Hepatocyte (in vitro differentiated cells): Measurements from ENCODE around the gene ANGPT4. TPM values are rescaled to one million over a fixed set of nuclear protein-coding genes. Genes with fewer than 3 reads are reported as not detected.

Source experiments
- DNase-seq: peaks from one replicate; pipeline ENCODE4 v3.0.0-alpha.2; 2016; ENCODE audit warnings: low spot score
- H2AFZ ChIP-seq: fragments of 200-600 bp; sonication (generic); 2 replicates; pipeline ENCODE4 v1.6.0; 2016; ENCODE audit warnings: antibody characterized with exemption, mild to moderate bottlenecking
- H3K27ac ChIP-seq: fragments of 200-600 bp; sonication (generic); 2 replicates; pipeline ENCODE4 v1.5.1; 2016; ENCODE audit warnings: mild to moderate bottlenecking
- H3K27me3 ChIP-seq: fragments of 200-600 bp; sonication (generic); 2 replicates; pipeline ENCODE4 v1.6.1; 2016
- H3K36me3 ChIP-seq: fragments of 200-600 bp; sonication (generic); replicated peaks from 2 replicates; pipeline ENCODE4 v1.5.1; 2016; ENCODE audit warnings: low read depth; ENCODE audit not compliant: insufficient read depth
- H3K4me1 ChIP-seq: fragments of 200-600 bp; sonication (generic); 2 replicates; pipeline ENCODE4 v1.5.1; 2016; ENCODE audit warnings: mild to moderate bottlenecking, moderate library complexity; ENCODE audit not compliant: insufficient read depth
- H3K4me2 ChIP-seq: fragments of 200-600 bp; sonication (generic); 2 replicates; pipeline ENCODE4 v1.6.0; 2016
- H3K4me3 ChIP-seq: fragments of 200-600 bp; sonication (generic); 2 replicates; pipeline ENCODE4 v1.5.1; 2016; ENCODE audit warnings: mild to moderate bottlenecking
- H3K79me2 ChIP-seq: fragments of 200-600 bp; sonication (generic); 2 replicates; pipeline ENCODE4 v1.6.0; 2017; ENCODE audit warnings: mild to moderate bottlenecking
- H3K9me2 ChIP-seq: fragments of 200-600 bp; sonication (generic); replicated peaks from 2 replicates; pipeline ENCODE4 v1.6.0; 2017; ENCODE audit warnings: mild to moderate bottlenecking; ENCODE audit not compliant: insufficient read depth
- H3K9me3 ChIP-seq: fragments of 200-600 bp; sonication (generic); 2 replicates; pipeline ENCODE4 v1.5.1; 2016; ENCODE audit warnings: low read depth, mild to moderate bottlenecking
- H4K20me1 ChIP-seq: fragments of 200-600 bp; sonication (generic); 2 replicates; pipeline ENCODE4 v1.6.0; 2016; ENCODE audit warnings: mild to moderate bottlenecking; ENCODE audit not compliant: insufficient read depth, poor library complexity, severe bottlenecking
- EZH2 ChIP-seq: fragments of 200-600 bp; sonication (generic); IDR thresholded peaks from 2 replicates; pipeline ENCODE4 v1.6.1; 2016; ENCODE audit warnings: antibody characterized with exemption, mild to moderate bottlenecking, borderline replicate concordance
- EZH2phosphoT487 ChIP-seq: fragments of 200-600 bp; sonication (generic); IDR thresholded peaks from one replicate; pipeline ENCODE4 v1.6.1; 2018; ENCODE audit warnings: antibody characterized with exemption, mild to moderate bottlenecking, low read depth, moderate library complexity; ENCODE audit not compliant: unreplicated experiment, severe bottlenecking
- WGBS: methylation state at CpG from one replicate; pipeline ENCODE4 v1.1.6; 2016; ENCODE audit warnings: low lambda C conversion rate; ENCODE audit errors: missing lambda C conversion rate; 5-methylcytosine and 5-hydroxymethylcytosine counted together
- polyA plus RNA-seq: library from polyadenylated mRNA; unstranded; fragments of >200 nt; fragmentation: Nextera tagmentation; extraction: Ambion mirVana; gene quantifications from 2 replicates; pipeline ENCODE4 v1.2.1, GENCODE V29; 2016
- total RNA-seq: library from RNA; depleted of rRNA; stranded (reverse); fragments of >200 nt; gene quantifications from 2 replicates; pipeline ENCODE4 v1.2.3, GENCODE V29; 2014
- TF ChIP-seq, protein P1 (sequence below): fragments of 200-600 bp; sonication (generic); IDR thresholded peaks from 2 replicates; pipeline ENCODE4 v1.5.1; 2016; ENCODE audit warnings: antibody characterized with exemption, mild to moderate bottlenecking; ENCODE audit not compliant: poor library complexity

ANGPT4 gene
- total and polyA plus RNA-seq, 2 experiments from 2014 or later: not detected

DNA sequence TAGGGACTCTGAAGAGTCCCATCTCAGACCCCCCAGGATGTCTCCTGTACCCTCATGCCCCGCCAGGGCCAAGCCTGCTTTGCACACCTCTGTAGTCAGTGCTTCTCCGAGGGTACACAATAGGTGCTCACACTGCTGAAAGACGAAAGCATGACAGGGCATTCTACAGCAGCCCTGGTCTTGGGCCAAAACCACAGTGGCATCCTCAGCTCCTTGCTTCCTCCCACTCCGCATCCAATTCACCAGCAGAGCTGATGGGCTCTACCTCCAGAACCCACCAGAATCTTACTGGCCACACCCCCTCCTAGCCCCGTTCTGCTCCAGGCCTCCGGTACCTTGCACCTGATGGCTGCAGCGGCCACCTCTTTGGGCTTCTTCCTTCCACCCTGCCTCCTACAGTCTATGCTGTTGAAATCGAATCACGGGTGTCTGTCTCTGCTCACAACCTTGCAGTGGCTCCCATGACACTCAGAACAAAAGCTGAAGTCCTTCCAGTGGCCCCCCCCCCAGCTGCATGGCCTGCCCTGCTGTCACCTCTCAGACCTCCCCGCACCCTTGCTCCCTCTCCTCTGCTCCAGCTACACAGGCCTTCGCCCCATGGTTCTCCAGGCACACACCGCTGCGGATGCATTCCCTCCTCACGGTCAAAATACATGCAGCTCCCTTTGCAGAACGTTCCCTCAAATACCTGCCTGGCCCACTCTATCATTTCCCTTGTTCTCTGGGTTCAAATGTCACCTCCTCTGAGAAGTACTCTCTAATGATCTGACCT, 1.2 kb downstream of the ANGPT4 start:
- Histone ChIP-seq H3K4me3 (no peak overlapping the region), H3K9me2 (no peaks in the 10 kb centered on the region), H3K27ac (no peak overlapping the region), H4K20me1 (no peaks in the 10 kb centered on the region), H3K4me2 (no peak overlapping the region), H3K36me3 (no peaks in the 10 kb centered on the region), H3K27me3 (no peaks in the 10 kb centered on the region), H2AFZ (no peak overlapping the region), H3K79me2 (no peaks in the 10 kb centered on the region), H3K9me3 (no peaks in the 10 kb centered on the region), H3K4me1 (peaks cover 12% of the 10 kb centered on the region)
- DNase-seq: no peak
- no peak for TF ChIP-seq EZH2
- TF ChIP-seq, protein P1, sequence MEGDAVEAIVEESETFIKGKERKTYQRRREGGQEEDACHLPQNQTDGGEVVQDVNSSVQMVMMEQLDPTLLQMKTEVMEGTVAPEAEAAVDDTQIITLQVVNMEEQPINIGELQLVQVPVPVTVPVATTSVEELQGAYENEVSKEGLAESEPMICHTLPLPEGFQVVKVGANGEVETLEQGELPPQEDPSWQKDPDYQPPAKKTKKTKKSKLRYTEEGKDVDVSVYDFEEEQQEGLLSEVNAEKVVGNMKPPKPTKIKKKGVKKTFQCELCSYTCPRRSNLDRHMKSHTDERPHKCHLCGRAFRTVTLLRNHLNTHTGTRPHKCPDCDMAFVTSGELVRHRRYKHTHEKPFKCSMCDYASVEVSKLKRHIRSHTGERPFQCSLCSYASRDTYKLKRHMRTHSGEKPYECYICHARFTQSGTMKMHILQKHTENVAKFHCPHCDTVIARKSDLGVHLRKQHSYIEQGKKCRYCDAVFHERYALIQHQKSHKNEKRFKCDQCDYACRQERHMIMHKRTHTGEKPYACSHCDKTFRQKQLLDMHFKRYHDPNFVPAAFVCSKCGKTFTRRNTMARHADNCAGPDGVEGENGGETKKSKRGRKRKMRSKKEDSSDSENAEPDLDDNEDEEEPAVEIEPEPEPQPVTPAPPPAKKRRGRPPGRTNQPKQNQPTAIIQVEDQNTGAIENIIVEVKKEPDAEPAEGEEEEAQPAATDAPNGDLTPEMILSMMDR: no peak
- no peak for TF ChIP-seq EZH2phosphoT487
- WGBS: 85% methylated on average over 15 of the region's 15 CpGs

DNA sequence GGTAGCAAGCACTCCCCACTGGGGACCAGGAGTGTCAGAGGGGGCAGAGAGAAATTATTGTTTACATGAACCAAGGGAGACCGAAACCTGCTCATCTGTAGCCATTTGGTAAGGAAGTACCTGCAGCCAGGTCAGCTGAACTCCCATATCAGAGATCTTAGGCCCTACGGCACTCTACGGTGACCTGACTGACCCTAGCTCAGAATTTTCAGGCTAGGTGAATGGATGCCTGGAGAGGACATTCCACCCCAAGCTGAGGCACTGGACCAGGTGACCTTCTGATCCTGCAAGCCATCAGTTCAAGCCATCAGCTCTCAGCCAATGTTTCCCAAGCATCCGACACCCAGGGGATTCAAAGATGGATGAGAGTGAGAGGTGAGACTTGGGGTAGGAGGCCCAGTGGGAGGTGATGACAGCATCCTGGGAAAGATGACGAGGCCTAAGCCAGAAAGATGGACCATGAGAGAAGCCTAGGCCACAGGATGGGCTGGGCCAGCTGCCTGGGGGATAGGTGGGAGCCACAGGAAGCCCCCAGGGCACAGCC, 2.8 kb downstream of the ANGPT4 start:
- no peak overlapping the region for H3K27ac ChIP-seq
- no peaks in the 10 kb centered on the region for H3K36me3 ChIP-seq
- no peaks in the 10 kb centered on the region for H3K9me2 ChIP-seq
- H3K4me3 ChIP-seq: no peak overlapping the region
- no peak for DNase-seq
- WGBS: 87% methylated on average over 5 of the region's 5 CpGs
- H3K79me2 ChIP-seq: no peaks in the 10 kb centered on the region
- peaks cover 12% of the 10 kb centered on the region for H3K4me1 ChIP-seq
- TF ChIP-seq EZH2: no peak
- TF ChIP-seq EZH2phosphoT487: no peak
- TF ChIP-seq, protein P1: no peak
- no peaks in the 10 kb centered on the region for H3K9me3 ChIP-seq
- no peak overlapping the region for H3K4me2 ChIP-seq
- no peaks in the 10 kb centered on the region for H3K27me3 ChIP-seq
- no peaks in the 10 kb centered on the region for H4K20me1 ChIP-seq
- H2AFZ ChIP-seq: no peak overlapping the region

DNA sequence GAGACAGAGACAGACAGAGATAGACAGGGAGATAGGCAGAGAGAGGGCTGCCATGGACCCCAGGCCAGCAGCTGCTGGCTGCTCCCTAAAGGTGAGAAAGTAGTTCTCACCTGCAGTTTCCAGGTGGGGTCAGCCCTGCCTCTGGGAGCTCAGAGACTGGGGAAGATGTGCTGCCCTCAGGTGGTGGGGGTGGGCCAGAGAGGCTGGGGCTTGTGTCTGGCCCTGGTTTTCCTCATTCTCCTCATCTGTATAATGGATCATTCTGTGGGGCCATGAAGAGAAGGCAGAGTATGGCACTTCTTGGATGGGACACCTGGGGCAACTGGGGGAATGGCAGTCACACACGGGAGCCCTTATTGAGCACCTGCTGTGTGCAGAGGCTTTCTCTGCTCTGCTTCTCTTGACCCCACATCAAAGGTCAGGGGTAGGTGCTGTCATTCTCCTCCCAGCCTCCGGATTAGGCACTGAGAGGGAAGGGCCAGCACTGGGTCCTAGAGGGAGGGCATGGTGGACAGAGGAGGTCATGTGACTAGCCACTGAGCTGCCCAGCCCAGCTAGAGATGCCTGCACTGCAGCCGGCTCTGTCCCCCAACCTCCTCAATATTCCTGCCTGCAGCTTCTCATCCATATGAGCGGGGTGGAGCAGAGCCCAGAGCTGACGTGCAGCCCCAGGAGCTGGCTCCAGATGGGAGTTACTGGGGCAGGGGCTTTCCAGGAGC, 4.1 kb downstream of the ANGPT4 start:
- Histone ChIP-seq H3K4me1 (peaks cover 12% of the 10 kb centered on the region), H3K27me3 (no peaks in the 10 kb centered on the region), H2AFZ (no peak overlapping the region), H3K9me3 (no peaks in the 10 kb centered on the region), H4K20me1 (no peaks in the 10 kb centered on the region), H3K4me3 (no peak overlapping the region), H3K27ac (no peak overlapping the region), H3K36me3 (no peaks in the 10 kb centered on the region), H3K4me2 (no peak overlapping the region), H3K79me2 (no peaks in the 10 kb centered on the region), H3K9me2 (no peaks in the 10 kb centered on the region)
- TF ChIP-seq EZH2phosphoT487: no peak
- TF ChIP-seq EZH2: no peak
- TF ChIP-seq, protein P1: no peak
- 79% methylated on average over 5 of the region's 5 CpGs for WGBS
- DNase-seq: no peak
